ENCODE measurements around the gene KLHL26.

DNA sequence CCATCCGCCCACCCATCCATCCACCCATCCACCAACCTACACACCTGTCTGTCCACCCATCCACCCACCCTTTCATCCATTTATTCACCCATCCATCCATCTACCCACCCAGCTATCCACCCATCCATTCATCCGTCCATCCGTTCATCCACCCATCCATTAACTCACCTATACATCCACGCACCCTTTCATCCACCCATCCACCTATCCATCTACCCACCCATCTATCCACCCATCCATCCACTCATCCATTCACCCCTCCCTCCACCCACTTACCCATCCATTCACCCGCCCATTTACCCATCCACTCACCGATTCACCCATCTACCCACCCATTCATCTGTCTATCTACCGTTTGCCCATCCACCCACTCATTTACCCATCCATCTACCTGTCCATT lies 17.6 kb downstream of the KLHL26 start:
- TF ChIP-seq, protein P1, sequence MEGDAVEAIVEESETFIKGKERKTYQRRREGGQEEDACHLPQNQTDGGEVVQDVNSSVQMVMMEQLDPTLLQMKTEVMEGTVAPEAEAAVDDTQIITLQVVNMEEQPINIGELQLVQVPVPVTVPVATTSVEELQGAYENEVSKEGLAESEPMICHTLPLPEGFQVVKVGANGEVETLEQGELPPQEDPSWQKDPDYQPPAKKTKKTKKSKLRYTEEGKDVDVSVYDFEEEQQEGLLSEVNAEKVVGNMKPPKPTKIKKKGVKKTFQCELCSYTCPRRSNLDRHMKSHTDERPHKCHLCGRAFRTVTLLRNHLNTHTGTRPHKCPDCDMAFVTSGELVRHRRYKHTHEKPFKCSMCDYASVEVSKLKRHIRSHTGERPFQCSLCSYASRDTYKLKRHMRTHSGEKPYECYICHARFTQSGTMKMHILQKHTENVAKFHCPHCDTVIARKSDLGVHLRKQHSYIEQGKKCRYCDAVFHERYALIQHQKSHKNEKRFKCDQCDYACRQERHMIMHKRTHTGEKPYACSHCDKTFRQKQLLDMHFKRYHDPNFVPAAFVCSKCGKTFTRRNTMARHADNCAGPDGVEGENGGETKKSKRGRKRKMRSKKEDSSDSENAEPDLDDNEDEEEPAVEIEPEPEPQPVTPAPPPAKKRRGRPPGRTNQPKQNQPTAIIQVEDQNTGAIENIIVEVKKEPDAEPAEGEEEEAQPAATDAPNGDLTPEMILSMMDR (IDR thresholded peaks at IDR 0.05) = no peak
- TF ChIP-seq POLR2A (IDR thresholded peaks at IDR 0.05) = no peak
- TF ChIP-seq EP300 (IDR thresholded peaks at IDR 0.05) = no peak
